KMS-11 (cell line): ENCODE measurements around the gene MSI1.

Experiments used
- H2AFZ ChIP-seq: fragments of 200-600 bp; sonication (generic); 2 replicates; pipeline ENCODE4 v1.6.1; 2016; ENCODE audit warnings: antibody characterized with exemption, mixed run types, low read depth
- H3K27ac ChIP-seq: fragments of 200-600 bp; sonication (generic); 2 replicates; pipeline ENCODE4 v1.6.1; 2016; ENCODE audit warnings: mild to moderate bottlenecking, mixed run types
- H3K27me3 ChIP-seq: fragments of 200-600 bp; sonication (generic); 2 replicates; pipeline ENCODE4 v1.6.1; 2017; ENCODE audit warnings: mild to moderate bottlenecking, low read depth, mixed run types, moderate library complexity; ENCODE audit not compliant: insufficient read depth
- H3K36me3 ChIP-seq: fragments of 200-600 bp; sonication (generic); 2 replicates; pipeline ENCODE4 v1.6.1; 2017; ENCODE audit warnings: mild to moderate bottlenecking, mixed run types; ENCODE audit not compliant: insufficient read depth
- H3K4me1 ChIP-seq: fragments of 200-600 bp; sonication (generic); 2 replicates; pipeline ENCODE4 v1.6.1; 2016; ENCODE audit warnings: mild to moderate bottlenecking, low read depth, mixed run types; ENCODE audit not compliant: poor library complexity, severe bottlenecking
- H3K4me2 ChIP-seq: fragments of 200-600 bp; sonication (generic); 2 replicates; pipeline ENCODE4 v1.7.0; 2016; ENCODE audit warnings: mild to moderate bottlenecking, mixed run types
- H3K4me3 ChIP-seq: fragments of 200-600 bp; sonication (generic); IDR thresholded peaks from 2 replicates; pipeline ENCODE4 v1.6.1; 2017; ENCODE audit warnings: low read depth, low read length, mixed read lengths; ENCODE audit not compliant: insufficient read depth
- H3K79me2 ChIP-seq: fragments of 200-600 bp; sonication (generic); 2 replicates; pipeline ENCODE4 v1.6.1; 2016; ENCODE audit warnings: low read depth, mixed run types; ENCODE audit not compliant: insufficient read depth
- H3K9ac ChIP-seq: fragments of 200-600 bp; sonication (generic); 2 replicates; pipeline ENCODE4 v1.6.1; 2016; ENCODE audit warnings: mild to moderate bottlenecking, mixed run types
- H4K20me1 ChIP-seq: fragments of 200-600 bp; sonication (generic); 2 replicates; pipeline ENCODE4 v1.6.1; 2016; ENCODE audit warnings: mild to moderate bottlenecking, mixed run types; ENCODE audit not compliant: insufficient read depth
- TF ChIP-seq, protein P1 (sequence below): fragments of 200-600 bp; sonication (generic); conservative IDR thresholded peaks from 2 replicates; pipeline ENCODE4 v1.6.1; 2017; ENCODE audit warnings: low read depth, mild to moderate bottlenecking, antibody characterized with exemption, low read length, moderate library complexity, mixed read lengths

MSI1 gene

DNA sequence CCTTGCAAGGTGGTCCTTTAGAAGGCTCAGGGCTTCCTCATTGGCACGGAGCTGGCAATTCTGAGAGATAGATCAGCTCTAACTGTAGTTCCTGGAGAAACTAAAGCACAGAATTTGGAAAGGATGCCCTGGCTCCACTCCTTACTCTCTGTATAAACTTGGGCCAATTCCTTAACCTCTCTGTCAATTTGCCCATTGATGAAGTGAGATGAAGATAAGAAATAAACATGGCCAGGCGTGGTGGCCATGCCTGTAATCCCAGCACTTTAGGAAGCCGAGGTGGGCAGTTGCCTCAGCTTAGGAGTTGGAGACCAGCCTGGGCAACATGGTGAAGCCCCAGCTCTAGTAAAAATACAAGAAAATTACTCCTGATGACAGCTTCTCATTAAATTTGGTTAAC, 34.9 kb upstream of the MSI1 start:
- H3K4me2 ChIP-seq, result no peak overlapping the region
- H3K79me2 ChIP-seq, result no peaks in the 10 kb centered on the region
- H3K4me3 ChIP-seq, result no peak overlapping the region
- no peaks in the 10 kb centered on the region for H3K36me3 ChIP-seq
- H3K4me1 ChIP-seq, result no peaks in the 10 kb centered on the region
- H3K9ac ChIP-seq, result no peak overlapping the region
- H4K20me1 ChIP-seq, result no peaks in the 10 kb centered on the region
- TF ChIP-seq, protein P1, sequence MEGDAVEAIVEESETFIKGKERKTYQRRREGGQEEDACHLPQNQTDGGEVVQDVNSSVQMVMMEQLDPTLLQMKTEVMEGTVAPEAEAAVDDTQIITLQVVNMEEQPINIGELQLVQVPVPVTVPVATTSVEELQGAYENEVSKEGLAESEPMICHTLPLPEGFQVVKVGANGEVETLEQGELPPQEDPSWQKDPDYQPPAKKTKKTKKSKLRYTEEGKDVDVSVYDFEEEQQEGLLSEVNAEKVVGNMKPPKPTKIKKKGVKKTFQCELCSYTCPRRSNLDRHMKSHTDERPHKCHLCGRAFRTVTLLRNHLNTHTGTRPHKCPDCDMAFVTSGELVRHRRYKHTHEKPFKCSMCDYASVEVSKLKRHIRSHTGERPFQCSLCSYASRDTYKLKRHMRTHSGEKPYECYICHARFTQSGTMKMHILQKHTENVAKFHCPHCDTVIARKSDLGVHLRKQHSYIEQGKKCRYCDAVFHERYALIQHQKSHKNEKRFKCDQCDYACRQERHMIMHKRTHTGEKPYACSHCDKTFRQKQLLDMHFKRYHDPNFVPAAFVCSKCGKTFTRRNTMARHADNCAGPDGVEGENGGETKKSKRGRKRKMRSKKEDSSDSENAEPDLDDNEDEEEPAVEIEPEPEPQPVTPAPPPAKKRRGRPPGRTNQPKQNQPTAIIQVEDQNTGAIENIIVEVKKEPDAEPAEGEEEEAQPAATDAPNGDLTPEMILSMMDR, result no peak
- no peak overlapping the region for H3K27ac ChIP-seq
- no peak overlapping the region for H2AFZ ChIP-seq
- H3K27me3 ChIP-seq, result no peaks in the 10 kb centered on the region

DNA sequence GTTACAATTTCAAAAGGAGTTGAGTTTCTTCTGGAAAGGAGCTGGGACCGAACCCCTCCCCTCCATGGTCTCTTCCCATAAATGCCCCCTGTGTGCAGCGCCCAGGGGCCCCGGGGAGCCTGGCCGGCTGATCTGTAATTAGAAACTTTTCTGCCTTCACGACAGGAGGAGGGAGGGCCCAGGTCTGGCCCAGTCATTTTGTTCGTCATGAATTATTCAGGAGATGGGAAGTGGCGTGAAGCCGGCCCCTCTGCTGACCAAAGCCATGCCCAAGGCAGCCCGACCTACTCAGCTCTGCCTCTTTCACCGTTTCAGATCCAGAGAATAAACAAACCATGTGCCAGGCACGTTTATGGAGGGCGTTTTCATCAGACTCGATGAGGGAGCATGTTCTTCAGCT, 33.3 kb upstream of the MSI1 start:
- Histone ChIP-seq H3K9ac (no peak overlapping the region), H3K27ac (no peak overlapping the region), H3K4me1 (no peaks in the 10 kb centered on the region), H3K4me3 (no peak overlapping the region), H3K79me2 (no peaks in the 10 kb centered on the region), H3K36me3 (no peaks in the 10 kb centered on the region), H4K20me1 (no peaks in the 10 kb centered on the region), H3K27me3 (no peaks in the 10 kb centered on the region), H3K4me2 (no peak overlapping the region), H2AFZ (no peak overlapping the region)
- TF ChIP-seq, protein P1, result no peak

DNA sequence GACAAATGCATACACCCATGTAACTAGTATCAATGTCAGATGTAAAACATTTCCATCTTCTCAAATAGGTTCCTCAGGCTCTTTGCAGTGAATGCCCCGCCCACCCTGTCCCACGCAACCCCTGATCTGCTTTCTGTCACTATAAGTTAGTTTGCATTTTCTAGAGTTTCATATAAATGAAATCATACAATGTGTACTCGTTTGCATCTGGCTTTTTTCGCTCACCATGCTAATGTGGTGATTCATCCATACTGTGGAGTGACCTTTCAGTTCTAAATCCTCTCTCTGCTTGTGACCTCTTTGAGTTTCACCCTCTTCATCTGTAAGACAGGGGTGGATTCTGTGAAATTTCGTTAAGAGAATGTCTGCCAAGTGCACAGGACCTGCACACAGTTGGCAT, 30.6 kb upstream of the MSI1 start:
- Histone ChIP-seq H4K20me1 (no peaks in the 10 kb centered on the region), H3K4me2 (no peak overlapping the region), H3K79me2 (no peaks in the 10 kb centered on the region), H3K4me1 (no peaks in the 10 kb centered on the region), H3K27ac (no peak overlapping the region), H3K36me3 (no peaks in the 10 kb centered on the region), H3K4me3 (no peak overlapping the region), H2AFZ (no peak overlapping the region), H3K9ac (no peak overlapping the region), H3K27me3 (no peaks in the 10 kb centered on the region)
- TF ChIP-seq, protein P1, result no peak

DNA sequence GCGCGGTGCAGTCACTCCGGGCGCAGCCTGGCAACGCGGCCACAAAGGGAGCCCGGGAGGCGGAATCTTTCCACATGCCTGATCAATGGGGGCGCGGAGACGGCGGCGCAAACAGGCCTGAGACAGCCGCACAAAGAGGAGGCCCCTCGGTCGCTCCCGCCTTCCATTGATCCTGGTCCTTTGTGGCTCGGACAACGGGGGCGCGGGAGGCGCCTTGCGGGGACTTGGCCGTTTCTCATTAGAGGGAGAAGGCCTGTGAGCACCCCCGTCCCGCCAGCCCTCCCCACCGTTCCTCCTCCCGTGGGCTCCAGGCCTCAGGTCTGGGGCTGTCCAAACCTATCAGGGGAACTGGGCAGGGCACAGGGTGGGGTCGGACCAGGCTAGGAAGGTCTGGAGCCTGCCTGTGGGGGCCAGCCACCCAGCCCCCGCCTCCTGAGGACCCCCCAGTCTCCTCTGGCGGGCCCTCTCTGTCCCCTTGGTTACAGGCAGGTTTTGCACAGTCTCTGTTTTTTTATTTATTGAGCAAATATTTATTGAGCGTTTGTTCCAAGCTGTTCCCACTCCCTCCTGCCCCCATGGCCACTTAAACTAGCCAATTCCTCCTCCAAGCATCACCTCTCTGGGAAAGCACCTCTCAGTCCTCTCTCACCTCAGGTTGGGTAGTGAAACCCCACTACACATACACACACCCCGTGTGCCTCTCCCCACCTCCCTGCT, 29.0 kb upstream of the MSI1 start:
- H3K36me3 ChIP-seq, result no peaks in the 10 kb centered on the region

More for the DNA sequence above, 29.0 kb upstream of the MSI1 start:
- Histone ChIP-seq H3K27ac (no peak overlapping the region), H3K4me2 (no peak overlapping the region), H2AFZ (no peak overlapping the region), H3K27me3 (no peaks in the 10 kb centered on the region), H3K4me3 (no peak overlapping the region), H3K9ac (no peak overlapping the region), H4K20me1 (no peaks in the 10 kb centered on the region), H3K79me2 (no peaks in the 10 kb centered on the region), H3K4me1 (no peaks in the 10 kb centered on the region)
- TF ChIP-seq, protein P1, result no peak
